ENCODE measurements around the gene PRPF40A. TPM values are rescaled to one million over a fixed set of nuclear protein-coding genes. Genes with fewer than 3 reads are reported as not detected.
A peak's percentile ranks its signal among the peaks of the same experiment; 100 is the strongest.
"Not testable (repeated sequence)": the region's sequence is repeated elsewhere in the genome, so short reads cannot be mapped to it uniquely, and the experiment has no call there.

PRPF40A gene
- total RNA-seq, result 113 TPM

GRCh38 chr2:152717228-152718075, at the start of gene PRPF40A:
Gene PRPF40A (minus strand): TSS chr2:152717461. CDS start chr2:152717439, 22 bp downstream.
- peak; percentile 99 for DNase-seq

GRCh38 chr2:152766928-152767327, 49.7 kb upstream of the PRPF40A start:
- DNase-seq, result no peak

GRCh38 chr2:152763651-152764050, 46.4 kb upstream of the PRPF40A start:
- DNase-seq, result no peak

DNA sequence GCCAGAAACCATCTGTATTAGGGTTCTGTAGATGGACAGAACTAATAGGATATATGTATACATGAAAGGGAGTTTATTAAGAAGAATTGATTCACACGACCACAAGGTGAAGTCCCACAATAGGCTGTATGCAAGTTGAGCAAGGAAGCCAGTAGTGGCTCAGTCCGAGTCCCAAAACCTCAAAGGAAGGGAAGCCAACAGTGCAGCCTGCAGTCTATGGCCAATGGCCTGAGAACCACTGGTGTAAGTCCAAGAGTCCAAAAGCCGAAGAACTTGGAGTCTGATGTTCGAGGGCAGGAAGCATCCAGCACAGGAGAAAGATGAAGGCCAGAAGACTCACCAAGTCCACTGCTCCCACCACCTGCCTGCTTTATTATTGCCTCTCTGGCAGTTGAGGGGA, 45.9 kb upstream of the PRPF40A start:
- not testable (repeated sequence) for DNase-seq

GRCh38 chr2:152762202-152762601, 44.9 kb upstream of the PRPF40A start:
- DNase-seq, result no peak

- DNase-seq, result no peak
Measured at GRCh38 chr2:152761214-152761613, 44.0 kb upstream of the PRPF40A start.

- DNase-seq, result no peak
Measured at GRCh38 chr2:152759290-152760072, 42.2 kb upstream of the PRPF40A start.

DNA sequence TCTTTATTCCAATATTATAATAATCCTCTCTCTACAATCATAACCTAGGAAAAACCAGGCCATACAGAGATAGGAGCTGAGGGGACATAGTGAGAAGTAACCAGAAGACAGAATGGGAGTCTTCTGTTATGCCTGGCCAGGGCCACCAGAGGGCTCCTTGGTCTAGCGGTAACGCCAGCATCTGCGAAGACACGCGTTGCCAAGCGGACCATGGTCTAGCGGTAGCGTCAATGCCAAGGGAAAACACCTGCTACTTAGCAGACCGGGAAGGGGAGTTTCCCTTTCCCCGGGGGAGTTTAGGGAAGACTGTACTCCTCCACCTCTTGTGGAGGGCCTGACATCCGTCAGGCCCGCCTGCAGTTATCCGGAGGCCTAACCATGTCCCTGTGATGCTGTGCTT, 37.8 kb upstream of the PRPF40A start:
- DNase-seq, result peak; percentile 10

DNA sequence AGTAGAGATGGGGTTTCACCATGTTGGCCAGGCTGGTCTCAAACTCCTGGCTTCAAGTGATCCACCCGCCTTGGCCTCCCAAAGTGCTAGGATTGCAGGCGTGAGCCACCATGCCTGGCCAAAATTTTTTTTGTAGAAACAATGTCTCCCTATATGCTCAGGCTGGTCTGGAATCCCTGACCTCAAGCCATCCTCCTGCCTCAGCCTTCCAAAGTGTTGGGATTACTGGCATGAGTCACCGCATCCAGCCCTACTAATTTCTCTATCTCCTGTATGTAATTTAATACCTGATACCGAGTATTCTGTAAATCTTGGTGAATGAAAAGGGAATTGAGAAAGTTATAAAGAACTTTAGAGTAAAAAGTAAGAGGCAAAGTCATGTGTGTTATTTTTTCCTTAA, 30.5 kb upstream of the PRPF40A start:
- DNase-seq, result not testable (repeated sequence)

- DNase-seq, result no peak
Measured at GRCh38 chr2:152743002-152743401, 25.7 kb upstream of the PRPF40A start.

DNA sequence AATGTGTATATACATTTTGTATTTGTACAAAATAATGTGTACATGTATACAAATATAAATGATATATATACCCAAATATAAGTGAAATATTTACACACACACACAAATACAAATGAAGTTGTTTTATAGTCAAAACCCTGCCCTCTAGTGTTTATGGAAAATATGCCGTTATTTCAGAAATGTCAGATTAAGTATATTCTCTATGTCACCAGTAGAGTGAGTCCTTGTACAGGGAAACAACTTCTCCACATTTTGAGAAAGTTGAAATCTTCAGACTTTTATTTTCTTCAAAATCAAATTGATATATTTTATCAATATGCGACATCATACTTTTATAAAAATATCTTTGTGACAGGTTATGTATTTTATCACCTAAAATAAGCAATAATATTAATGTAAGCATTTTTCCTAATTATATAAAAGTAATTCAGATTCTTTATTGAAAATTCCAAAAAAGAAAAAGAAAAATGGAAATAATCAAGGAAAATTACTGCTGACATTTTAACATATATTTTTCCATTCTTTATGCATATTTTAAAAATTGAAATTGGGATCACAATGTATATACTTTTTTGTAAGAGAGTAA, 23.6 kb upstream of the PRPF40A start:
- peak; percentile 73 for DNase-seq

GRCh38 chr2:152739705-152740104, 22.4 kb upstream of the PRPF40A start:
- not testable (repeated sequence) for DNase-seq

DNA sequence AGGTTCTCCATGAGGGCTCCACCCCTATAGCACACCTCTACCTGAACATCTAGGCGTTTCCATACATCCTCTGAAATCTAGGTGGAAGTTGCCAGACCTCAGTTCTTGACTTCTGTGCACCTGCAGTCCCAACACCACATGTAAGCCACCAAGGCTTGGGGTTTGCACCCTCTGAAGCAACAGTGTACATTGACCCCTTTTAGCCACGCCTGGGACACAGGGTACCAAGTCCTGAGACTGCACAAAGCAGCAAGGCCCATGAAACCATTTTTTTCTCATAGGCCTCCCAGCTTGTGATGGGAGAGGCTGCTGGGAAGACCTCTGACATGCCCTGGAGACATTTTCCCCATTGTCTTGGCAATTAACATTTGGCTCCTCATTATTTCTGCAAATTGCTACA, 21.2 kb upstream of the PRPF40A start:
- no peak for DNase-seq

DNA sequence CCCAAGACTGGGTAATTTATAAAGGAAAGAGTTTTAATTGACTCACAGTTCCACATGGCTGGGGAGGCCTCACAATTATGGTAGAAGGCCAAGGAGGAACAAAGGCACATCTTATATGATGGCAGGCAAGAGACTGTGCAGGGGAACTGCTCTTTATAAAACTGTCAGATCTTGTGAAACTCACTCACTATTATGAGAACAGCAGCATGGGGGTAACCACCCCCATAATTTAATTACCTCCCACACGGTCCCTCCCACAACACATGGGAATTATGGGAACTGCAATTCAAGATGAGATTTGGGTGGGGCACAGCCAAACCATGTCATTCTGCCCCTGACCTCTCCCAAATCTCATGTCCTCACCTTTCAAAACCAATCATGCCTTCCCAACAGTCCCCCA, 20.2 kb upstream of the PRPF40A start:
- not testable (repeated sequence) for DNase-seq

- DNase-seq, result no peak
Measured at GRCh38 chr2:152730591-152731333, 13.5 kb upstream of the PRPF40A start.

DNA sequence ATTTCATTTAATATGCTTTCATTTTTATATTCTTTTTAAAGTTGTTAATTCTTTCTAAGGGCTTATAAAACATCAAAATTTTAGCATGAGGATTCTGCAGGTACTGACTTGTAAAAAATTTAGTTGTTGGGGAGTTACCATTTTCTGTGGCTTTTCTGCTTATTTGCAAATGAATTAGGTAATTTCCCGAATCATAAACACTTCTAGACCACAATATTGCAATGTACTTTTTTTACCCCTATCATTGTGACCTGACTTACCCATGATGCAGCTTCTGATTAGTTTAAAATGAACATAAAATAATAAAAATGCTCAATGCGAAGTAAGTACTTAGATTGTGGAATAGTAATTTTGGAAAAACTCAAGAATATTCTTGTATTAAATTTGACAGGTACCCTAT, 12.6 kb upstream of the PRPF40A start:
- no peak for DNase-seq

GRCh38 chr2:152723918-152724317, 6.7 kb upstream of the PRPF40A start:
- DNase-seq, result no peak

GRCh38 chr2:152722639-152723038, 5.4 kb upstream of the PRPF40A start:
- not testable (repeated sequence) for DNase-seq

DNA sequence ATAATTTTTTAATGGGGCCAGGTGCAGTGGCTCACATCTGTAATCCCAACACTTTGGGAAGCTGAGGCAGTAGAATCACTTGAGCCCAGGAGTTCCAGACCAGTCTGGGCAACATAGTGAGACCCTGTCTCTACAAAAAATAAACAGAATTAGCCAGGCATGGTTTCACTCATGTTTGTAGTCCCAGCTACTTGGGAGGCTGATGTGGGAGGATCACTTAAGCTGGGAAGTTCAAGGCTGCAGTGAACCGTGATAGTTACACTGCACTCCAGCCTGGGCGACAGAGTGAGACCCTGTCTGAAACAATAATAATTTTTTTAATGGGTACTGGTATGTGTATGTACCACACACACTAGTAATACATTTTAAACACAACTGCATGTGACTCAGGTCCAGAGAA, 3.5 kb upstream of the PRPF40A start:
- DNase-seq, result no peak

DNA sequence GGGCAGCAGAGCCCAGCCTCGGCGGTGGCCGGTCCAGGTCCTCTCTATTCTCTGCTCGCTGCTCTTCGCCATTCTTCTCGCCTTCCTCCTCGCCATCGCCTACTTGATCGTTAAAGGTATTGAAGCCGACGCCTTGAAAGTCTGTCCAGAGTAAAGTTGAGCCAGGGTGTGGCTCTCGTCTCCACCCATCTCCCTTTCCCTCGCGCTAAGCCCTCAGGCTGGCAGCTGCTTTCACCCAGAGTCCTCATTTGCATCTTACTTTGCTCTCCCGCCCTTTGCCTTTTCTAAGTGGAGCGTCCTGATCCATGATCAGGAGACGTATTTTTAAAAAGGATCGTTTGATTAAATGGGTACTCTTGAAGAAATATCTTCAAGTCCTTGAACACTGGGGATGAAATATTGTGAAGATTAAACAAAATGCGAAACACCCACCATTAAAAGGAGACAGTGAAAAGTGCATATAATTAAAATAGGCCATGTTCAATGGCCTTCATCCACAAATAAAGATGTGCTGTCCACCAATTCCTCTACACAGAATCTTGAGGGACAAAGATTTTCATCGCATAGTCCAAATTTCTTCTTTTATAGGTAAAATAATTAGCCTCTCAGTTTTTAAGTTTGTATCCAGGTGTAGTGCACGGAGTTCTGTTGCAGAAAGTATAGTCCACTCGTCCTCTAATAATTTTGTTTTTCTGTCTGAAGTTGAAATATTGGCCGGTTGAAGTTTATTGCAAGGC, 1.8 kb upstream of the PRPF40A start:
- peak; percentile 88 for DNase-seq

- peak; percentile 97 for DNase-seq
Measured at GRCh38 chr2:152718076-152718908, 1.0 kb upstream of the PRPF40A start, which contains the start of gene ARL6IP6. Gene ARL6IP6 (plus strand): TSS chr2:152718620. CDS start chr2:152718625, 5 bp downstream.

All from tongue (tissue), 2 donors.